GM18951 (cell line): ENCODE results near the gene AKT1.
"Not testable (repeated sequence)": the region's sequence is repeated elsewhere in the genome, so short reads cannot be mapped to it uniquely, and the experiment has no call there.

Experiments used
- POLR2A ChIP-seq: IDR thresholded peaks from 4 replicates; pipeline ENCODE4 v1.6.1; 2011; ENCODE audit warnings: mild to moderate bottlenecking; ENCODE audit not compliant: insufficient read length, insufficient read depth; ENCODE audit errors: extremely low read depth
- in situ Hi-C: fragments of 300-500 bp; cut with MboI; formaldehyde crosslinking; loops from one replicate; pipeline ENCODE4 v1.12.0; 2022; ENCODE audit warnings: low sequenced_read_pairs, mixed read lengths, inconsistent platforms; ENCODE audit not compliant: unreplicated experiment

The AKT1 gene

GRCh38 chr14:104730487-104730886 lies 65.1 kb downstream of the AKT1 start:
- in situ Hi-C loops, result no loop called here
- no peak for TF ChIP-seq POLR2A

DNA sequence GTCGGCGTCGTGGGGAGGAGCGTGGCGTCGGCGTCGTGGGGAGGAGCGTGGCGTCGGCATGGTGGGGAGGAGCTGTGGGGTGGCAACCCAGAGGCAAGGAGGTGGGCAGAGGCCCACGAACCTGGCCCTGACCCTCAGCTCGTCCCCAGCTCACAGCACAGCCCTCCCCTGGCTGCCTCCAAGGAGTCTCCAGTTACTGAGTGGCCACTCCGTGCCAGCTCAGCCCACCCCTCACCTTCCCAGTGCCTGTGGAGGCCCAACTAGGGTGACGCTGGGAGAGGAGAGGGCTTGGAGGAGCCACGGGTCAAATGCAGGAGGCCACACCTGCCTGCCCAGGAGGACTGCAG lies 65.7 kb downstream of the AKT1 start:
- TF ChIP-seq POLR2A, result no peak

GRCh38 chr14:104729176-104729834 lies 66.2 kb downstream of the AKT1 start:
- in situ Hi-C loops, result not testable (repeated sequence)

More for the DNA sequence above, 65.7 kb downstream of the AKT1 start:
- in situ Hi-C loops, result no loop called here

- no peak for TF ChIP-seq POLR2A
- in situ Hi-C loops, result no loop called here
These were observed 66.9 kb downstream of the AKT1 start for GRCh38 chr14:104728631-104729030.

DNA sequence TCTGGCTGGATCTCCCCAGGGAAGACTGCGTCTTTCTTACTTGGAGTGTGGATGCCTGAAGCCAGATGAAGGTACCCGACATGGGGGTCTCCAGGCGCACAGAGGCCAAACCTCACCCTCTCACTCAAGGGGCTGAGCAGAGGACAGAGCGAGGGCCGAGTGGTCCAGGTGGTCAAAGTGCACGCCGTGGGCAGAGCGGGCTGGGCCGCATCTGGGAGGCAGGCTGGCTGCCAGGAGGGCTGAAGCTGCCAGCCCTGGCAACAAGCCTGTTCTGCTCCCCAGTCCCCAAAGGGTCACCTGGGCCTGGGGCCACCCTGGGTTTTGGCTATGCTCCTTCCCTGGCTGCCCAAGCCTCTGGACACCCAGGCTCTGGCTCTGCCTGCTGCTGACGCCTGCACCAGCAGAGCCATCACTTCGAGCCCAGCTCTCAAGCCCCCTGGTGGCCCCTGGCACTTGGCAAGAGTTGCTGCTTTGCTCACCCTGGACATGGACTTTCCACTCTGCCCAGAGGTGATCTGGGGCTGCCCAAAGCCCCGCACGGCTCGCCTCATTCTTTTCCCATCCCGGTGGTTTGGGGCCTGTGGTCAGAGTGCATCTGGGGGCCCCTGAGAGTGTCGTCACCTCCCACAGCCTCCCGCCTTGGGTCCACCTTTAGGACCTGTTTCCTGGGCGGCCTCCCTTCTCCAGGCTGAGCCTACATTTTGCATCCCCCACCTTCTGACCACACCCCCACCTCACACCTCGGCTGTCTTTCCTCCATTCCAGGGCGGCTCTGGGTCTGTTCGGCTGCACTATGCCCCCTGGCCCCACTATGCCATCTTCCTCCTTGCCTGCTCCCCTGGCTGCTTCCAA lies 68.7 kb downstream of the AKT1 start:
- TF ChIP-seq POLR2A, result no peak
- in situ Hi-C loops, result no loop called here

GRCh38 chr14:104725772-104726548 lies 69.6 kb downstream of the AKT1 start:
- in situ Hi-C loops, result no loop called here
- no peak for TF ChIP-seq POLR2A

- in situ Hi-C loops, result no loop called here
These were observed 70.4 kb downstream of the AKT1 start for GRCh38 chr14:104724981-104725771.

GRCh38 chr14:104724407-104724980 lies 71.1 kb downstream of the AKT1 start:
- no peak for TF ChIP-seq POLR2A
- in situ Hi-C loops, result no loop called here

More at GRCh38 chr14:104724981-104725771, 70.4 kb downstream of the AKT1 start:
- TF ChIP-seq POLR2A, result no peak

DNA sequence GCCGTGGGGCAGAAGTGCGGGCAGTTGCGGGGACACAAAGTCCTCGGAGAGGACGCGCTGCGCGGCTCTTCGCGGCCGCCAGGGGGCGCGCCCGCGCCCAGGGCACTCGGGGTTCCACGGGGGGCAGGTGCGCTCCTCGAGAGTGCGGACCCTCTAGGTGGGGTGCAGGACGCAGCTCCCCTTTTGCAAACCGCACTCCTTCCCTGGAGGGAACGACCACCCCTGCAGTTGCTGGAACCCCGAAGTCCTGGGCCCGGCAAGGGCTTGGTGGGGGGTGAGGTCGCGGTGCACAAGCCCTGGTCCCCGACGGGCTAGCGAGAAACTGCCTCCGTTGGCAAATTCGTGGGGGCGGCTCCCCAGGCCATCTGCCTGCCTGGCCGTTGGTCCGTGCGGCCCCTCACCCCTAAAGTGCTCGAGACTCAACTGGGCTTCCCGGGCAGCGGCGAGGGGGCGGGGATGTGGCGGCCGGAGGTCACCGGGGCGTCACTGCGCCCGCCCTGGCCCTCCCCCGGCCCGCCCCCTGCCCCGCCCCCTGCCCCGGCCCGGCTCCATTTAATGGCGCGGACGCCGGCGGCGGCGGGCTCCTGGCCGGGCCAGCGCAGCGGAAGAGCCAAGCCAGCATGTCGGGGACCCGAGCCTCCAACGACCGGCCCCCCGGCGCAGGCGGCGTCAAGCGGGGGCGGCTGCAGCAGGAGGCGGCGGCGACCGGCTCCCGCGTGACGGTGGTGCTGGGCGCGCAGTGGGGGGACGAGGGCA lies 71.7 kb downstream of the AKT1 start, which contains the start of gene ADSS1:
TSS of gene ADSS1 (plus strand) at position 579 of the 756 bp plus-strand sequence. CDS start at position 621, 42 bp downstream.
- in situ Hi-C loops, result no loop called here
- TF ChIP-seq POLR2A, result peak; percentile 50

GRCh38 chr14:104722938-104723650 lies 72.5 kb downstream of the AKT1 start:
- TF ChIP-seq POLR2A, result no peak

More at GRCh38 chr14:104722938-104723650, 72.5 kb downstream of the AKT1 start:
- in situ Hi-C loops, result no loop called here
